ENCODE results near the gene SLAMF7. TPM values are rescaled to one million over a fixed set of nuclear protein-coding genes. Genes with fewer than 3 reads are reported as not detected.

SLAMF7 gene
- total RNA-seq, 2 experiments from 2014 or later: 12.8 to 13.4 TPM

DNA sequence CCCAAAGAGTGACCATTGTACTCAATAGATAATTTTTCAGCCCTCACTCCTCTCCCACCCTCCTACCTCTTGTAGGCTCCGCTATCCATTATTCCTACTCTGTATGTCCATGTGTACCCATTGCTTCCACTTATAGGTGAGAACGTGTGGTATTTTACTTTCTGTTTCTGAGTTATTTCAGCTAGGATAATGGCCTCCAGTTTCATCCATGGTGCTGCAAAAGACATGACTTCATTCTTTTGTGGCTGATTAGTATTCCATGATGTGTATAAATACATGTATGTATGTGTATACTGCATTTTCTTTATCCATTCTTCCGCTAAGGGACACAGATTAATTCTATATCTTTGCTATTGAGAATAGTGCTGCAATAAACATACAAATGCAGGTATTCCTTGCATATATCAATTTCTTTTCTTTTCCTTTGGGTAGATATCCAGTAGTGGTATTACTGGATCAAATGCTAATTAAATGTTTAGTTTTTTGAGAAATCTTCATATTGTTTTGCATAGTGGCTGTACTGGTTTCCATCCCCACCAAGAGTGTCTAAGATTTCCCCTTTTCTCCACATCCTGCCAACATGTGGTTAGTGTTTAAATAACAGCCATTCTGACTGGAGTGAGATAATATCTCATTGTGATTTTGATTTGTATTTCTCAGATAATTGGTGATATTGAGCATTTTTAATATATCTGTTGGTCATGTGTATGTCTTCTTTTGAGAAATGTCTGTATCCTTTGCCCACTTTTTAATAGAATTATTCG lies 61.8 kb downstream of the SLAMF7 start:
- H3K4me3 Mint-ChIP-seq: peak overlapping the region; percentile 86
- peaks cover 72% of the 10 kb centered on the region for H3K36me3 Mint-ChIP-seq (ENCODE audit: low read depth)
- ChIA-PET POLR2A (no interaction called here), CTCF (interaction anchor here (0.6 to 1.7 kb wide), 3 partner anchors 20 to 233 kb away, joined by 3 to 5 read pairs (median 3); no protein-coding TSS in a partner anchor)
- peak; percentile 58 for DNase-seq
- H3K9me3 Mint-ChIP-seq: peaks cover 18% of the 10 kb centered on the region
- peaks cover 72% of the 10 kb centered on the region for H3K4me1 Mint-ChIP-seq
- H3K27ac Mint-ChIP-seq: peak overlapping the region; percentile 81
- H3K27me3 Mint-ChIP-seq: no peaks in the 10 kb centered on the region

DNA sequence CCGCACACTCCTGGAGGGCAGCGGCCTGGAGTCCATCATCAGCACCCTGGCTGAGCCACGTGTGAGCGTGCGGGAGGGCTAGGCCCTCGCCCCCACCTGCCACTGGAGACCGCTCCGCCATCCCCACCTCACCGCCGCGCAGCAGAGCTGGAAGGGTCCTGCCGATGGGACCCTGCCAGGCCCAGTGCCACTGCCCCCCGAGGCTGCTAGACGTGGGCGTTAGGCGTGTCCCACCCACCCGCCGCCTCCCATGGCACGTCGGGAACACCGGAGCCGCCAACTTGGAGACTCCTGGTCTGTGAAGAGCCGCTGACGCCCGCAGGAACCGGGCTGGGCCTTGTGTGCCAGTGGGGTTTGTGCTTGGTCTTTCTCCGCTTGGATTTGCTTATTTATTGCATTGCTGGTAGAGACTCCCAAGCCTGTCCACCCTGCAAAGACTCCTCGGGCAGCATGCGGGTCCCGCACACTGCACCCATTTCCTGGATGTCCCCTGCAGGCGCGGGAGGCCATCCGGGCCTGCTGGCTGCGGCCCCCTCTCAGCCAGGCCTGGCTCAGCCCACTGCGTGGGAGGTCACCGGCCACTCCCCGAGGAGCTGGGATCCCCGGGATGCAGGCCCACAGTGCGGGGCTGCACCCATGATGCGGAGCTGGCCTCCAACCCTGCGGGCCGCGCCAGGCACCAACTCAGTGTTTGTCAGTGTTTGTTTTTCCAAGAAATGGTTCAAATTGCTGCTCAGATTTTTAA lies 63.0 kb downstream of the SLAMF7 start:
- Mint-ChIP-seq H3K9me3 (peaks cover 23% of the 10 kb centered on the region), H3K36me3 (ENCODE audit: low read depth) (peaks cover 79% of the 10 kb centered on the region), H3K27ac (no peak overlapping the region), H3K4me3 (no peak overlapping the region), H3K4me1 (peaks cover 68% of the 10 kb centered on the region), H3K27me3 (no peaks in the 10 kb centered on the region)
- DNase-seq: no peak
- ChIA-PET CTCF (interaction anchor here (0.8 to 1.2 kb wide), 2 partner anchors 9 to 45 kb away, joined by 3 to 4 read pairs; no protein-coding TSS in a partner anchor), POLR2A (no interaction called here)

Other genes with a start within 250 kb of the SLAMF7 start
- 10 to 100 TPM; 25.1 to 33.7 TPM for gene SLAMF6, start 216.0 kb upstream of the SLAMF7 start, total RNA-seq
- 10 to 100 TPM; 14.7 to 16.2 TPM for gene CD84, start 159.8 kb upstream of the SLAMF7 start, total RNA-seq
- gene SLAMF1, start 92.2 kb upstream of the SLAMF7 start, total RNA-seq: 10 to 100 TPM; 70.4 to 70.6 TPM
- 100 to 1,000 TPM; 294 to 309 TPM for gene CD48, start 27.4 kb upstream of the SLAMF7 start, total RNA-seq
- gene LY9, start 56.9 kb downstream of the SLAMF7 start, total RNA-seq: 10 to 100 TPM; 45.9 to 49.0 TPM
- 1 to 10 TPM; 1.8 to 2.1 TPM for gene CD244, start 123.6 kb downstream of the SLAMF7 start, total RNA-seq
- gene ITLN1, start 145.9 kb downstream of the SLAMF7 start, total RNA-seq: not detected
- gene ITLN2, start 215.6 kb downstream of the SLAMF7 start, total RNA-seq: not detected

Data from activated CD4-positive, alpha-beta T cell treated with anti-CD3 and anti-CD28 coated beads, Interleukin-2, amount 10 ng/mL, durations not matched to agents 7 days and 5 days (primary cell).